Activated CD8-positive, alpha-beta memory T cell treated with anti-CD3 and anti-CD28 coated beads, Interleukin-2, amount 50 U/mL, for 1 hour (primary cell): ENCODE data around the gene SSTR3.
A peak's percentile ranks its signal among the peaks of the same experiment; 100 is the strongest.
"Not testable (repeated sequence)": the region's sequence is repeated elsewhere in the genome, so short reads cannot be mapped to it uniquely, and the experiment has no call there.

Experiments
- DNase-seq: peaks from one replicate; pipeline ENCODE4 v3.0.0-alpha.2; 2020; ENCODE audit errors: extremely low read depth

SSTR3 gene

DNA sequence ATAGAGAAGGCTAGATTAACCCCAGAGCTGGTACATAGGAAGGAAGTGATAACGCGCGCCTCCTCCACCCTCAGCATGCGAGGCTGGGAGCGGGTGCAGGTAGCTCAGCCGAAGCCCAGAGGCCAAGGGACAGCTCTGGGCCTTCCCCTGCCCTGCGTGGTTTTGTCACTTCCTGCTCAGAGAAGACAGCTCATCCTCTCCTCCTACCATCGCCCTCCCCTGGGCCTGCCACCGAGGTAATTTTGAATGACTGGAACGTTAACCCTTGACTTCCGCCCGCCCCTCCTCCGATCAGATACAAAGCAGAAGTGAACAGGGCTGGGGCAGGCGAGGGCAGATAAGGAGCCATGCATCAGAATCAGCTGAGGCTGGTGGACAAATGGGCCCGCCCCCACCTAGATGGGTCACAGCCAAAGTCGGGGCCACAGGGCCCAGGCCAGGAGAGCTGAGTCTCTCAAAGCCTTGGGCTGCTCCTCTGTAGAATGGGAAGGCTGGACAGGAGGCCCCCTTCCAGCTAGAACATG lies 30.2 kb upstream of the SSTR3 start:
- peak; percentile 85 for DNase-seq

DNA sequence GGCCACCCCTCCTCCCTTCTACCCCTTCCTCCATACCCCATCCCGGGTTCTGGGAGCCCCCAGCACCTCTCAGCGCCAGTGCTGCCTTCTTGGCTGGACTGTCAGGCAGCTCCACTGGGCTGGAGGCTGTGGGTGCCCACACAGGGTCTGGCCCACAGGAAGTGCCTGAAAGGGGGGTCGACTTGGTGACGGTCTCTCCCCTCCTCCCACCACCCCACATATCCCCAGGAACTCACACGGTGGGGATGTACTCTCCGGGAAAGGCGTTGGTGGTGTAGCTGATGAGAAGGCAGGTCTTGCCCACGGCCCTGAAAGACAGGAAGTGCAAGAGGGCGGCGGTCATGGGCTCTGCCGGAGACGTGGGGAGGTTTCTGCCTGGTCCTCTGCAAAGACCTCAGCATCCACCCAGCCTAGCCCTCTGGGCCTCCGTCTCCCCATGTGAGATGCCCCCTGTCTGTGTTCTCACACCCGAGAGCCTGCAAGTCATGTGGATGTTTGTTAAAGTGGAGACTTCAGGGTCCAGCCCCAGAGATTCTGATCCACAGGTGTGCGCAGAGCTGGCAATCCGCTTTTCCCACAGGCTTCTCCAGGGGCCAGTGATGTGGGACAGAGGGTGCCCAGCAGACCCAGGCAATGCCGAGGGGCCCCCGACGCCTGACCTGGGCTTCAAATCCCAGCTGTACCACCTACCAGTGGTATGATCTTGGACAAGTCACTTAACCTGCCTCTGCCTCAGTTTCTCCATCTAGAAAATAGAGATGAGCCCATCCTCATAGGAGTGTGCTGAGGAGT lies 29.3 kb upstream of the SSTR3 start:
- no peak for DNase-seq

DNA sequence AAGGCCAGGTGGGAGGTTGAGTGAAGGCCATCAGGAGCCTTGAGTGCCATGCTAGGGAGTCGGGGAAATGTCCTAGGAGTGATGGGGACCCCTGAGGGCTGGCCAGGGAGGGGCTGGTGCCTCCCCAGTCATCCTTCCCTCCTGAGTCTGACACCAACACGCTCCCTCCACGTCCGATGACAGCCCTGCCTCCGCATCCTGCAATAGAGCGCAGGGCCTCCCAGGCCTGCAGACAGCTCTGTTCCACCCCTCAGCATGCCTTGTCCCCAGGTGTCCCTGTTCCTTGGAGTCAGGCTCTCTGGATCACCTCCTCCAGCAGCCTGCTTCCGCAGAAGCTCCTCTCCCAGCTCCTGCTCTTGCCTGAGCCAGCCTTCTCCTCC lies 28.7 kb upstream of the SSTR3 start:
- no peak for DNase-seq

DNA sequence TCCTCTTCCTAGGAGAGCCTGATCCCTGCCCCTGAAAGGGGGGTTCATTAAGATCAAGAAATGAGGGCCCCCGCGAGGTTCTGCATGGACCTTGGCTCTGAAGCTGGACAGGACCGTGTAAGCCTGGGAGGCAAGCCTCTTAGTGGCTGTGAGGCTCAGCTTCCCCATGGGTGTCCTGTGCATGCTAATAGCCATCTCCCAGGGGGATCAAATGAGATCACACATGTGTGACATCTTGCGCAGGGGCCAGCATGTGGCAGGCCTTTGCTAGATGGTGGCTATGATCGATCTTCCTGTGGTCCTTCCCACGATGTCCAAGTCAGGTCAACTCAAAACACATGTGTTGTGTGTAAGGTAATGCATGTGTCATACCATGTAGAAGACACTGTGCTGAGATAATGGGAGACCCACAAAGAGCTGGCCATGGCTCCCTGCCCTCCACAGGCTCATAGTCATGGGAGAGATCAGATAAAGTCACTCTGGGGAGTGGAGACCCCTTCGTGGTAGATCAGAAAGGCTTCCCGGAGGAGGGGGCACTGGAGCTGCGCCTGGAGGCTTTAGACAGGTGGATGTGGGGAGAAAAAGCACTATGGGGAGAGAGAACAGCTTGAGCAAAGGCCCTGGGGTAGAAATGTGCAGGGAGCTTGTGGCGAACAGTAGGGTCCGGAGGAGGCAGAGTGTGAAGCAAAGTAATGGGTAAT lies 28.1 kb upstream of the SSTR3 start:
- no peak for DNase-seq

DNA sequence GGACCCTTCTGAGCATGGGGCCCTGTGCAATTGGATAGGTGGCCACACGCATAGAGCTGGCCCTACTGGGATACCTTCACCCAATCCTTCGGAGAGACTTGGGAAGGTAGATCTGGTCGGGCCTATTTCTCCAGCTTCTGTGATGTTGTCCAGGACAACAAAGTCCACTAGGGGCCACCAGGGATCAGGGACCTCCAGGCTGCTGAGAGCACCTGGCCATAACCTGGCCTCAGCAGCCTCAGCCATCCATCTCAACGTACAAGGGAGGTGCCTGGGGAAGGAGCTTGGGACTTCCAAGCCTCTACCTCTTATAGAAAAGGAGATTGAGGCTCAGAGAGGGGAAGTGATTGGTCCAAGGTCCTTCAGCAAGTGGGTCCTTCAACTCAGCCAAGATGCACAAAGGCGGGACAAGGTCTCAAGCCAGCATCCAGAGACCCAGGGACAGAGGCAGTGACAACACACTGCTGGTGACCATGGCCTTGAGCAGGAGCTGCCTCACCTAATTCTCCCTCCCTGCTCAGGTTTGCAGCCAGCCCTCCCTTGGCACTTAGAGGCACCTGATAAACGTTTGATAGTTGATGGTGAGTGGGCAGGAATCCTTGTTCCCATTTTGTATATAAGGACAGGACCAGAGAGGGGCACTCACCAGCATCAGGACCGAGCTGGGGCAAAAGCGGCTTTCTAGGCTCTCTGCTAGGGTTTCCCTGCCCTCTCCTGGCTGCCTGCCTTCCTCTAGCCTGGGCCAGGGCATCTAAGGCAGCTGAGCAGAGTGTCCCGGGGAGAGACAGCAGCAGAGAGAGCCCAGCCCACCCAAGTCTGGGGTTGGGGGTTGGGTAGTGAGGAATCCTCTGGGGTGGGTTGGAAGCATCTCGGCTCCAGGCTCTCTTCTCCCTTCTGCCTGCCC lies 27.3 kb upstream of the SSTR3 start:
- no peak for DNase-seq

DNA sequence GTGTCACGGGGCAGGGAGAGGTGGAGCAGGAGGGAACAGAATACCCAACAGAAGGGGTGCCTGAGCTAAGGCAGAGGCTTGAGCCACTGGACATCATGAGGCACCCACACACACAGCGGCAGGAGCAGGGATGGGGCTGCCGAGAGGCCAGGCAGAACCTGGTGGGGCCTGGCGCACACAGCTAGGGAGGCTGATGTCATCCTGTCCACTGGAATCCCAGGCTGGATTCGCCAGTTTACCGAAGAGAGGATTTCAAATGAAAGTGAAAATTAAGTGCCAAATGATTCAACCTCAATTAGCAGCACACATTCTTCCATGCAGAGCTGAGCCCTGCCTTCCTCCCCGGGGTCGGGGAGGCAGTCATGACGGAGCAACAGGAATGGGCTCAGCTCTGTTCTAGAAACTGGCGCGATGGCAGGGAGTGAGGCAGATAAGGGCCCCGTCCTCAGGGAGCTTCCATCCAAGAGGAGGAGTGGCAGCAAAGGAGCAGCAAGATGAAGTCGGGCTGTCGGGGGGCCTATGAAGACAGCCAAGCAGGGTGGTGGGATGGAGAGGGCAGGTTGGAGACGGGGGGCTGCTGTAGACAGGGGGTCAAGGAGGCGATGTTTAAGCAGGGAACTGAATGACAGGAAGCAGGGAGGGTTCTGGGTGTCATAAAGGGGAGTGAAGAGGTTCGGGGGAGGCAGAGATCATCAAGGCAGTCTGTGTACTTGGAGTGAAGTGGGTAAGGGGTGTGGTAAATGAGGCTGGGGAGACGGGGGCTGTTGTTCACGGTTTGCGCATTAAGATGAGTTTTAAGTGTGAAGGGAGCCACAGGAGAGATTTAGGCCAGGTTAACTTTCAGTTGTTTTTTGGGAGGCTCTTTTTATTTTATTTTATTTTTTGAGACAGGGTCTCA lies 25.3 kb upstream of the SSTR3 start:
- DNase-seq = no peak

DNA sequence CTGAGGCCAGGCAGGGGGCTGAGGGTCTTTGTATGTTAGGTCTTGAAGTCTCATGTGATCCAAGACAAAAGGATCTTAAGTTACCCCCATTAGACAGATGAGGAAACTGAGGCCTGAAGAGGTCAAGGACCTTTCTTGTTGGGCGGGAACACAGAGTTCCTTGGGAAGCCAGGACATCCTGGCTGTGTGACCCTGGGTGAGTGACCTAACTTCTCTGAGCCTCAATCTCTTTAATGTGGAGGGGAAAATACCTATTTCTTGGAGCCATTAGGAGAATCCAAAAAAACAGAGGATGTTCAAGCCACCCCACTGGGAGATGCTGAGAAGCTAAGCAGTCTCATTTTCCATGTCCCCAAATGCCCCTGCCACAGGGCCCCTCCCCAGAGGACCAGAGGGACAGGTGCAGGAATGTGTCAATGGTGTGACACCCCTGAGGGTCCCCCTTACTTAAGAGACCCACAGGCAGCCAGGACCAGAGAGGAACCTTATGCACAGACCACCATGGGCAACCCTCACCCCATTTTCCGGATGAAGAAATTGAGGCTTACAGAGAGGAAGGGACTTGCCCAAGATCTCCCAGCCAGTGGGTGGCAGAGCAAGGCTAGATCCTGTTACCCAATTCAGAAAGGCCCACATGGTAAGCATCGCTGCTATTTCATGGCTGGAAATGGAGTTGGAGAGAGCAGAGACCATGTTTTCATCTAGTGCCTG lies 23.8 kb upstream of the SSTR3 start:
- no peak for DNase-seq

DNA sequence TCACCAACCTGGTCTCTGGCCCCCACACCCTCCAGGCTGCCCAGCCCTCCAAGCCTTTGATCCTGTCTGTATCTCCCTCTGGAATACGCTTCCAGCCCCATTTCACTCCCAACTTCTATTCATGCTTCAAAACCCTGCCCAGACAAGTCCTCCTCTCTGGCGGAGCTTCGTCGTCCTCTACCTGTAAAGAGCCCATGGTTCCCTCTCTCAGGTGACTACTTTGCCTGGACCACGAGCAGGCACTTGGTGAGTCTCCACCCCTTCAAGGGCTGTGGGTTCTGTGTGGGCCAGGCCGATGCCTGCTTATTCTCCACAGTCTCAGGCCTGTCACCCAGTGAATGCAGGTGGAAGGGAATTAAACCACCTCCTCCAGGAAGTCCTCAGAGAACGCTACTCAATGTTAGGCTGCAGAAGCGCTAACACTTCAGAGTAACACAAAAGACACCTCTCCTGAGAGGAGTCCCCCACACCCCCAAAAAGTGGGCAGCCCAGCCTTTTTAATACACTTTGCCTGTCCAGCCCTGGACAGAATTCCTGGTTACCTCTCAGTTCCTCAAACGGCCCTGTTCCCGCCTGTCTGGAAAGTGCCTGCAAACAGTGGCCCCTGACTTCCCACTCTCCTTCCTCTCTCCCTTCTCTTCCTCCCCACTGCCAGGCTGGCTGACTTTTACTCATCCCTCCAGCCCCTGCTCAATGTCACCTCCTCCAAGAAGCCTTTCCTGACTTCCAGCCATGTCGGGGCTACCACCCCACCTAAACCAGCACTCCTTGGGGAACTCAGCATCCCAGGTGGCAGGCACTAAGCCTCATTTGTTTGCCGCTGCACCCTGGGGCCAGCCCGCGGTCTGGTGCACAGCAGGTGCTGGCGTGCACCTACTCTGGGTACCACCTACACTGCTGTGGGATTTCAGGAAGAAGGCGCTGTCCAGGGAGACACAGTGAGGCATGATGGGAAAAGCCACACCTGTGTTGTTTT lies 22.7 kb upstream of the SSTR3 start:
- no peak for DNase-seq

DNA sequence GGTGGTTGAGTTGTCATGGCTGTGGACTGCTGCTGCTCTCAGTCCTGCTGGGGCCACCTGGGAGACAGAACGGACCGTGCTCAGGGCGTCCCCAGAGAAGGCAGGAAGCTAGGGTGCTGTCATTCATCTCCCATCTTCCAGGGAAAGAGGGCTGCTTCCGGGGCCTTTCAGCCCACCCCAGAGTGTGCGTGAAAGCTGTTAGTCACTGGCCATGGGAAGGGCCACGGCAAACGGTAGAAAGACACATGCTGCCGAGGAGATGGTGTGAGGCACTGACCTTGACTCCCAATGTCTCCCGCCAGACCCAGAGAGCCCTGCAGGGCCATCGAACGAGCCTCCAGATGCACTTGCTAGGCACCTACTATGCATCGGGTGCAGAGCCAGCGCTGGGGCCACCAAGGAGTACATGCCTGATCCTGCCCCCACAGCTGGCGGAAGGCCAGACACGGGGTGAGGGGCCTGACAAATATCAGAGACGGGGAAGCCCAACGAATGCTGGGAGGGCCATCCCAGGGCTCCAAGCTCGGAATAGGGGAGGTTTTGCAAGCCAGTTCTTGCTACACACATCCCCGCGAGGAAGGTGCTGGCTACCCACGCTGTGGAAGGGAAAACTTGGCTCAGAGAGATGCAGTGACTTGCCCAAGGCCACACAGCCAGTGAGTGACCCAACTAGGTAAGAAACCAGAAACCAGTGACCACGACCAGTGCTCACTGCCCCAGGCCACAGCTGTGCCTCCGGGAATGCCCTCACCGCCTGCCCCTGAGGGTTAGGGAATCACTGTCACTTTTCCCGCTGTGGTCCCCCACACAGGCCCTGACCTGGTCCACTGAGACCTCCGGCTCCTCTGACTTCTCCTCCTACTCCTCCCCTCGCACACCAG lies 21.7 kb upstream of the SSTR3 start:
- DNase-seq = no peak

DNA sequence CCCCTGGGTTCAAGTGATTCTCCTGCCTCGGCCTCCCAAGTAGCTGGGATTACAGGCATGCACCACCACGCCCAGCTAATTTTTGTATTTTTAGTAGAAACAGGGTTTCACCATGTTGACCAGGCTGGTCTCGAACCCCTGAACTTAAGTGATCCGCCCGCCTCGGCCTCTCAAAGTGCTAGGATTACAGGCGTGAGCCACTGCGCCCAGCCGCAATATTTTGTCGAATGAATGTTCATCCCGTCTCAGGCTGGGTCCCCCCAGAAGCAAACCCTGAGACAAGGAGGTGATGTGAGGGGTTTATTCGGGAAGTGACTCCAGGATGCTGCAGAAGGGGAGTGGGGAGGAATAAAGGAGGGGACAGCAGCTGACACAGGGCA lies 21.1 kb upstream of the SSTR3 start:
- not testable (repeated sequence) for DNase-seq

DNA sequence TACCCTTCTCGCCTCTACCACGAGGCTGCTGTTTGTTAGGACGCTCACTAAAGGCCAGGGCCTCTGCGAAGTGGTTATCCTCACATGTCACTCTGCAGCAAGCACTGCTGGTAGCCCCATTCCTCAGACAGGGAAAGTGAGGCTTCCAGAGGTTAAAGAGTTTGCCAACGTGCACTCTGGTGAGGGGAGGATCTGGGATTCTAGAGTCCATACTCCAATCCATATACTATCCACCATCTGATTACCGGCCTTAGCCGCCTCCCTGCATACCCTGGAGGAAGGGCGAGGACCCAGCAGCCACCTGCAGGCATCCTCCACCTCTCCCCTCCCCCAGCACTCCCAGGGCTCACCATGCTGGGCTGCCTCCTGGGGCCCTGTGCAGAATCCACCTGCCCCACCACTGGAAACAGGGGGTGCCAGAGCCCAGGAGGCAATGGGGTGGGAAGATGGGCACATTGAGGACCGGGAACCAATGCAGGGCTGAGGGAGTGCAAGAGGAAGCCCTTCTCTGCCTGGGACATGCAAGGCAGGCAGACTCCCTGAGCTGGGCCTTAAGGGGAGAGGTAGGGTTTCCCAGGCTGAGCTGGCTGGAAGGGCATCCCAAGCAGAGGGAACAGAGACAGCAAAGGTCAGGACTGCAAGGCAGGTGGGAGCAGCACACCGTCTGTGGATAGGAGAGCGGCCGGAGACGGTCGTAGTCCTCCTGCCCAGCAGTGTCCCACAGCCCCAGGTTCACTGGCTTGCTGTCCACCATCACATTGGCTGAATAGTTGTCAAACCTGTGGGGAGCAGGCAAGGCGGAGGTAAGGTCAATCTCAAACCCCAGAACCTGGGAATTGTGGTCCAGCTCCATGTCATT lies 20.1 kb upstream of the SSTR3 start:
- no peak for DNase-seq

DNA sequence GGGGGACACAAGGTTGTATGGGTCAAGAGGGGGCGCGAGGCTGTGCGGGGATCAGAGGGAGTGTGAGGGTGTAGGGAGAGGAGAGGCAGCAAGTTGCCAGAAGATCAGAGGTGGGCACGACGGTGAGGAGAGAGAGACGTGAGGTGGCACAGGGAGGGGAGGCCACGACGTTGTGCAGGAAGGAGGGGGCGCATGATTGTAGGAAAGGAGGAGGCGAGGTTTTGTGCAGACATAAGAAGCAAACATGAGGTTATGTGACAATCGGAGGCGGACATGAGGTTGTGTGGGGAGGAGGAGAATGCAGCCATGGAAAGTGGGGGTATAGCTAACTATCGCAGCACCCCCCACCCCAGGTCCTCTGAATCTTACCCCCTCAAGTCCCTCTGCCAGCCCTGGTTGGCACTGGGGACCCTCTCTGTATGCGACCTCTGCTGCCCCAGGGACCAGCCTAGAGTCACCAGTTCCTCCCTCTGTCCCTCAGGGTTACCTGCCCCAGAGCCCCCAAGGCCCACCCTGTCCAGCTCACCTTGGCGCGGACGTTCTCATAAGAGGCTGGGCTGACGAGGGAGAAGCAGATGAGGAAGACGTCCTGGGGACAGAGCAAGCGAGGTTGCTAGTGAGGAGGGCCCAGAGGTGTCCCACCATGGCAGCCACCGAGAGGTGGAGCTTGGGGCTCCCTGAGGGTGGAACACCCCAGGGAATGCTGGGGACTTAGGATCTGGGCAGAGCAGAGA lies 19.3 kb upstream of the SSTR3 start:
- DNase-seq = peak; percentile 48

DNA sequence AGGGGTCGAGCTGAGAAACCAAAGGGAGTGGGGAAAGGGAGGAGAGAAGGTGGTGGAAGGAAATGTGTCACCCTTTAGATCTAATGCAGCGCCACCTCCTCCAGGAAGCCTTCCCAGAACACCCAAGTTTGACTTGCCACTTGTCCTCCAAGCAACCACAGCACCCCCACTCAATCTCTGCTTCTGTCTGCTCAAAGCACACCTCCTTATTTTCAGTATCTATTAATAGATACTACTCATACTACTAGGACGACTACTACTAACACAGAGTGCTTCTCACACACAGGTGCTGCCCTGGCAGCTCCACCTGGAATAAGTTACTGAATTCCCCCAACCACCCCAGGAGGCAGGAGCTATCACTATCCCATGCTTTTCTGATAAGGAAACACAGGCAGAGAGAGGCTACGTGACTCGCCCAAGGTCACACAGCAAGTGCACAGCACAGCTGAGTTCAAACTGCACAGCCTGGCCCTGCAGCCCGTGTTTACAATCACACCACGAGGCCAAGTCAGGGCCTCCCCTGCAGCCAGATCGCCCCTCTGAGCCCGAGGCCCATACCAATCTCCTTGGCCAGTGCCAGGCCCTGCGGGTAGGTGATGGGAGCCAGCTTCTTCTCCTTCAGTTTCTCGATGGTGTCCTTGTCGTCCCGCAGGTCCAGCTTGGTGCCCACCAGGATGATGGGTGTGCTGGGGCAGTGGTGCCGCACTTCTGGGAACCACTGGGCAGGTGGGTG lies 18.6 kb upstream of the SSTR3 start:
- DNase-seq = no peak

DNA sequence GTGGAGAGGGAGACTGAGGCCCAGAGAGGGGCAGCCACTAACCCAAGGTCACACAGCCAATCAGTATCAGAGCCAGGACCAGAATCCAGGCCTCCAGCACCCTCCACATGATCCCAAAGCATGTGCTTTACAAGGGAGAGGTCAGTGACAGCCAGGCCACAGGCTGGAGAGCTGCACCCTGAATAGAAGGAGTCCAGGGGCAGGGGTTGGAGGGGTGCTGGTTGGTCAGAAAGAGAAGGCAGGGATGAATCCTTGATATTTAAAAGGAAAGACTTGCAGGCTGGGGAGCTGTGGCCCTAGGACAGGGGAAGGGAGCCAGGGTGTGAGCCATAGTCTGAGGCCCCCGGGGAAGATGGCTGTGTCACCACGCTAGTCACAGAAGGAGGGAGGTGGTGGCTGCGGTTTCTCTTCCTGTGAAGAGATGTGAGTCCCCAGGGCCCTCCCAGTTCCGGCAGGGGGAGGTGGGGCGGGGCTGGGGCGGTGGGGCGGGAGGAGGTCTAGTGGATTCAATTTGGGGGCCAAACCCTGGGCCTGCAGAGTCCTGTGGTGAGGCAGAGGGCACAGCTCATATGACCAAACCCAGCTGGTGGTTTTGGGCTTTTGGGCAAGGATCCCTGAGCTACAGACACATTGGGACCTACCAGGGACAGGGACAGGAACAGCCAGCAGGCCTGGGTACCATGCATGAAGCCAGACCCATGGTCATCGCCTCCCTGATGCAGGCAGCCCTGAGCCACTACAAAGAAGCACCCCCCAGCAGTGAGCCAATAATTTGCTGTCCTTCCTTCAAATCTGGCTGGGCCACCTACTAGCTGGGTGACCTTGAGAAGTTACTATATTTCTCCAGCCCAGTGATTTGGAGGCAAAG lies 17.8 kb upstream of the SSTR3 start:
- peak; percentile 86 for DNase-seq
